Activated CD4-positive, alpha-beta memory T cell treated with anti-CD3 and anti-CD28 coated beads for 36 hours (primary cell): ENCODE results near the gene DENND1A. TPM values are rescaled to one million over a fixed set of nuclear protein-coding genes. Genes with fewer than 3 reads are reported as not detected.
"Not testable (repeated sequence)": the region's sequence is repeated elsewhere in the genome, so short reads cannot be mapped to it uniquely, and the experiment has no call there.

Experiments used
- CTCF ChIA-PET: fragments of 350-600 bp; sonication (Branson Sonifier 250); formaldehyde crosslinking; loops from one replicate; lab custom pipeline; 2021; ENCODE audit warnings: antibody characterized with exemption, inconsistent platforms; lab: Charles Lee
- POLR2A ChIA-PET: fragments of 350-600 bp; sonication (Branson Sonifier 250); formaldehyde crosslinking; loops from one replicate; lab custom pipeline; 2021; ENCODE audit warnings: antibody characterized with exemption; lab: Charles Lee
- DNase-seq: peaks from one replicate; pipeline ENCODE4 v3.0.0-alpha.2; 2020
- H3K27ac Mint-ChIP-seq: one replicate; pipeline ENCODE4 v1.8.0; 2021; ENCODE audit warnings: mixed read lengths
- H3K27me3 Mint-ChIP-seq: one replicate; pipeline ENCODE4 v1.8.0; 2021; ENCODE audit warnings: mixed read lengths
- H3K36me3 Mint-ChIP-seq: one replicate; pipeline ENCODE4 v1.8.0; 2021; ENCODE audit warnings: mixed read lengths
- H3K4me1 Mint-ChIP-seq: one replicate; pipeline ENCODE4 v1.8.0; 2021; ENCODE audit warnings: low read depth, mixed read lengths
- H3K4me3 Mint-ChIP-seq: one replicate; pipeline ENCODE4 v1.8.0; 2021; ENCODE audit warnings: mild to moderate bottlenecking, mixed read lengths
- H3K9me3 Mint-ChIP-seq: one replicate; pipeline ENCODE4 v1.8.0; 2021; ENCODE audit warnings: mixed read lengths
- intact Hi-C: fragments of 100-400 bp; cut with micrococcal nuclease; formaldehyde crosslinking; loops from one replicate; pipeline ENCODE4 v1.15.1; 2023
- total RNA-seq, 2 experiments: library from RNA; stranded (reverse); gene quantifications; one replicate each; pipeline ENCODE4 v1.2.3, GENCODE V29; 2021

Gene DENND1A
- total RNA-seq, 2 experiments from 2014 or later: 17.3 to 18.0 TPM

- no peaks in the 10 kb centered on the region for H3K9me3 Mint-ChIP-seq
- intact Hi-C loops: no loop called here
- ChIA-PET POLR2A (no interaction called here), CTCF (no interaction called here)
- no peak overlapping the region for H3K4me3 Mint-ChIP-seq
- peaks cover 2% of the 10 kb centered on the region for H3K36me3 Mint-ChIP-seq
- no peak overlapping the region for H3K27ac Mint-ChIP-seq
- H3K4me1 Mint-ChIP-seq: no peaks in the 10 kb centered on the region
- no peak for DNase-seq
- no peaks in the 10 kb centered on the region for H3K27me3 Mint-ChIP-seq
Observed at GRCh38 chr9:123438321-123438720, 491.6 kb downstream of the DENND1A start.

DNA sequence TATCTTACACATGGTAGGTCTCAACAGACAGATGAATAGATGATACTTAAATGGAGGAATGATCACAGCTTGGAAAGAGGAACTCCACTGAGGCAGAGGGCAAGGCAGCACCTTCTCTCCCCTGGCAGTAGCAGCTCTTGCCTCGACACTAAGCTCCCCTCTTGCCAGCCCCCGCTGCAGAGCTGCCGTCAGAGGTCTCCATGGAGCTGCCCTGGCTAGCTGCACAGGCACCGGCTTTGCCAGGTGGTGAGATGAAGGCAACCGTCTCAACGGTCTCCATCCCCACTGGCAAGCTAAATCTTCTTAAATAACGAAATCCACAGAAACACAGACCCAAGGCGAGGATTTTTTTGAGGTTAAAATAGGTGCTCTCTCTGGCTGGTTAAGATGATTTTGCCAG, 492.7 kb downstream of the DENND1A start:
- DNase-seq: no peak
- Mint-ChIP-seq H3K4me1 (no peaks in the 10 kb centered on the region), H3K27ac (no peak overlapping the region), H3K36me3 (peaks cover 7% of the 10 kb centered on the region), H3K27me3 (no peaks in the 10 kb centered on the region), H3K4me3 (no peak overlapping the region), H3K9me3 (no peaks in the 10 kb centered on the region)
- POLR2A ChIA-PET: interaction anchor here (0.6 kb wide), 1 partner anchor 17 kb away, joined by 3 read pairs; no protein-coding TSS in a partner anchor
- CTCF ChIA-PET: no interaction called here
- intact Hi-C loops: no loop called here

DNA sequence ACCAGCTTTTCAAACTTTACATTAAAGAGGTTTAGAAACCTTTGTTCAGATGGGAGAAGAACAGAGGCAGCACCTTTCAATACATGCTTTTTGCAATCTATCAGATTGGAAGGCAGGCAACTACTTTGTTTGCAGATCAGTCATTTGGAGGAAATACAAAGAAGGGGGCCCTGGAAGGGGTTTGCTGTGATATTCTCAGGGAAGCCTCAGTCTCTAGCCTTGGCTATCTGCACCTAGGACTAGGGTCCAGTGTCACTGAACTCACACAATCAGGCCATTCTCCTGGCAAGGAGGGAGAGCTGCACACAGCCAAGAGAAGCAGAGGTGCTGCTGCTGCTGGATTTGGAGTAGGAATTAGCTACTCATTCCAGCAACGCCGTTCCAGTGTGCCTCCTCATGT, 494.5 kb downstream of the DENND1A start:
- POLR2A ChIA-PET: no interaction called here
- Mint-ChIP-seq H3K9me3 (peaks cover 1% of the 10 kb centered on the region), H3K27me3 (no peaks in the 10 kb centered on the region), H3K27ac (no peak overlapping the region), H3K36me3 (peaks cover 12% of the 10 kb centered on the region), H3K4me1 (no peaks in the 10 kb centered on the region), H3K4me3 (no peak overlapping the region)
- intact Hi-C loops: no loop called here
- CTCF ChIA-PET: no interaction called here
- no peak for DNase-seq

GRCh38 chr9:123434619-123435240, 495.2 kb downstream of the DENND1A start:
- ChIA-PET CTCF (no interaction called here), POLR2A (no interaction called here)
- intact Hi-C loops: no loop called here
- Mint-ChIP-seq H3K27ac (no peak overlapping the region), H3K36me3 (peaks cover 19% of the 10 kb centered on the region), H3K27me3 (no peaks in the 10 kb centered on the region), H3K9me3 (peaks cover 4% of the 10 kb centered on the region), H3K4me1 (no peaks in the 10 kb centered on the region), H3K4me3 (no peak overlapping the region)
- DNase-seq: no peak

DNA sequence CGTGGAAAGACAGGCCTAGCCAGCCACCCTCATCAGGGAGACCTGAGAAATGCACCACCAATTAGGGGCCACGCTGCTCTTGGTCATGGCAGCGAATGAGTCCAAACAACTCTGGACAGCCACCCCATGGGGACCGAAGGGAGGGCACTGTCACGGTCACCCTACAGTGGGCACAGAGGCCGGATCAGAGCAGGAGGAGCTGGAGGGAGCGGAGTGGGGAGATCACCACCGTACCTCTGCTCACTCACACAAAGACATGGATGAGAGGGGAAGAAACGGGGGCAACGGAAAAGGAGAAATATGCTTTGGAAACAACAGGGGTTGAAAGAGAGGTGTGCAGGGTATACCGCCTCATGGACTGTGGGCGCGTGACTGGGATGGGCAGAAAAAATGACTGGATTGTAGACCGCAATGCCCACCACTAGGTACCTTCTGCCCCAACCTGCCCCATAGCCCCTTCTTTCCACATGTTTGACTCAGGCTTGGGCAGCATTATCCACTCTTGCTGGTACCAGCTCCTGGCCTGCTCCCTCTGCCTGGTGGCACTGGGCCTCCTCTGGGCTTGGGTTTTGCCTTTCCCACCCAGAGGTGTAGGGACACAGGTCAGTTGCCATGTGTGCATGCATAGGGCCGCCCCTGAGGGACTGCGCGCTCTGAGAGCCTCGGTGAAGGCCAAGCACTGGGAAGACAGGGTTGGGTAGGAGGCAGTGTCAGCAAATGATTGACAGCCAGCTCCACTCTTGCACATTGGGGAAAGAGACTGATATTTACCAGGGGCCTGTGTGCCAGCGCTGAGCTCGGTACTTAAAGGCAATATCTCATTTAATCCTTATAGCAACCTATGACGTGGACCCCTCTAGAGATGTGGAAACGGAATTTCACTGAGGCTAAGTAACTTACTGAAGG, 497.3 kb downstream of the DENND1A start:
- no peak for DNase-seq
- no peak overlapping the region for H3K4me3 Mint-ChIP-seq
- POLR2A ChIA-PET: no interaction called here
- peaks cover 28% of the 10 kb centered on the region for H3K36me3 Mint-ChIP-seq
- H3K9me3 Mint-ChIP-seq: peaks cover 4% of the 10 kb centered on the region
- H3K27ac Mint-ChIP-seq: no peak overlapping the region
- CTCF ChIA-PET: no interaction called here
- intact Hi-C loops: no loop called here
- no peaks in the 10 kb centered on the region for H3K4me1 Mint-ChIP-seq
- no peaks in the 10 kb centered on the region for H3K27me3 Mint-ChIP-seq

- H3K4me3 Mint-ChIP-seq: no peak overlapping the region
- H3K27ac Mint-ChIP-seq: no peak overlapping the region
- CTCF ChIA-PET: no interaction called here
- no peaks in the 10 kb centered on the region for H3K4me1 Mint-ChIP-seq
- peaks cover 4% of the 10 kb centered on the region for H3K9me3 Mint-ChIP-seq
- POLR2A ChIA-PET: no interaction called here
- H3K36me3 Mint-ChIP-seq: peaks cover 27% of the 10 kb centered on the region
- no peaks in the 10 kb centered on the region for H3K27me3 Mint-ChIP-seq
- intact Hi-C loops: no loop called here
- DNase-seq: no peak
Observed at GRCh38 chr9:123431581-123431980, 498.3 kb downstream of the DENND1A start.

- CTCF ChIA-PET, H3K27ac Mint-ChIP-seq, H3K4me1 Mint-ChIP-seq, H3K4me3 Mint-ChIP-seq, H3K27me3 Mint-ChIP-seq, H3K9me3 Mint-ChIP-seq, DNase-seq, POLR2A ChIA-PET, intact Hi-C loops: not testable (repeated sequence)
- peaks cover 28% of the 10 kb centered on the region for H3K36me3 Mint-ChIP-seq
Observed at GRCh38 chr9:123428450-123428849, 501.5 kb downstream of the DENND1A start.

DNA sequence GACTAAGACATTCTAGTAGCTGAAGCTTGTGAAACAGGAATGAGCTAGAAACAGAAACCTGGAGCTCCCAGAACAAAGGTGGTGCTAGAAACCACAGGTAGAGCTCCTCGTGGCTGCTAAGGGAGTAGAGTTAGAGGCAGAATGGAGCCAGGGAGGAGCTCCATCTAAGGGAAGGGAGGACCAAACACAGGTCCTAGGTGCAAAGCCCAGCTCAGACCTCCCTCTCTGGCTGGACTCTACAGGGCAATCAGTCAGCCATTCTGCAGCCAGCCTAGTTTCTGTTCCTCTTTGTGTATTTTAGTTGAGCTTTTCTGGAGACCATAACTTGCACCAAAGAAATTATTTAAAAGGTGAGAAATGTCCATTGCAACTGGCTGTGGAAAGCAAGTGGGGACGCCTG, 503.5 kb downstream of the DENND1A start:
- CTCF ChIA-PET: no interaction called here
- DNase-seq: no peak
- POLR2A ChIA-PET: no interaction called here
- H3K4me3 Mint-ChIP-seq: no peak overlapping the region
- H3K27ac Mint-ChIP-seq: no peak overlapping the region
- H3K4me1 Mint-ChIP-seq: no peaks in the 10 kb centered on the region
- H3K36me3 Mint-ChIP-seq: peaks cover 23% of the 10 kb centered on the region
- H3K27me3 Mint-ChIP-seq: no peaks in the 10 kb centered on the region
- intact Hi-C loops: no loop called here
- H3K9me3 Mint-ChIP-seq: peaks cover 4% of the 10 kb centered on the region

GRCh38 chr9:123425836-123426365, 504.0 kb downstream of the DENND1A start:
- POLR2A ChIA-PET: no interaction called here
- Mint-ChIP-seq H3K36me3 (peaks cover 20% of the 10 kb centered on the region), H3K4me3 (no peak overlapping the region), H3K9me3 (peaks cover 4% of the 10 kb centered on the region), H3K4me1 (no peaks in the 10 kb centered on the region), H3K27ac (no peak overlapping the region), H3K27me3 (no peaks in the 10 kb centered on the region)
- CTCF ChIA-PET: no interaction called here
- intact Hi-C loops: no loop called here
- no peak for DNase-seq

DNA sequence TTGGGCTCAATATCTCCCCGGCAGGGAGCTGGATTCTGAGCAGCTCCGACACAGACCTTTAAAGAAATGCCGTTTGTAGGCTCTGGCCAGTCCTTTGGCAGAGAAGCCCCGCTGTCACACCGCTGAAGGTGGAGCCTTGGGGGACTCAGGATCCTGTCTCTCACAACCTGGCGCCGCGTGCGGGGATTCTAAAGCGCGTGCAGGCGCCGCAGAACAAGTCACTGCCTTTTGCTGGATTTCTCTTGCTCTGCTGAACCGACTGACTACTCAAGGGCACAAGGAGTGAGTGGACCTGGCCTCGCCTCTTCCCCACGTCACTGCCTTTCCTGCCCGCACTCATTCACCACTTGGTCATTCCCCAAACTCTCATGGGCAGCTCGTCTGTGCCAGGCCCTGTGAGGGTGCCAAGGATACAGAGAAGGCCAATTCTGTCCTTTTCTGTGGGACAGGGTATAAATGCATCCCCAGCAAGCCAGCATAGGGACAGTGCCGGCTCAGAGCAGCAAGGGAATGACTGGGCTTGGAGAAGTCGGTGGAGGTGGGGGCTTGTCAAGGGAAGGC, 504.6 kb downstream of the DENND1A start:
- Mint-ChIP-seq H3K4me1 (no peaks in the 10 kb centered on the region), H3K4me3 (no peak overlapping the region)
- CTCF ChIA-PET: no interaction called here

DNA sequence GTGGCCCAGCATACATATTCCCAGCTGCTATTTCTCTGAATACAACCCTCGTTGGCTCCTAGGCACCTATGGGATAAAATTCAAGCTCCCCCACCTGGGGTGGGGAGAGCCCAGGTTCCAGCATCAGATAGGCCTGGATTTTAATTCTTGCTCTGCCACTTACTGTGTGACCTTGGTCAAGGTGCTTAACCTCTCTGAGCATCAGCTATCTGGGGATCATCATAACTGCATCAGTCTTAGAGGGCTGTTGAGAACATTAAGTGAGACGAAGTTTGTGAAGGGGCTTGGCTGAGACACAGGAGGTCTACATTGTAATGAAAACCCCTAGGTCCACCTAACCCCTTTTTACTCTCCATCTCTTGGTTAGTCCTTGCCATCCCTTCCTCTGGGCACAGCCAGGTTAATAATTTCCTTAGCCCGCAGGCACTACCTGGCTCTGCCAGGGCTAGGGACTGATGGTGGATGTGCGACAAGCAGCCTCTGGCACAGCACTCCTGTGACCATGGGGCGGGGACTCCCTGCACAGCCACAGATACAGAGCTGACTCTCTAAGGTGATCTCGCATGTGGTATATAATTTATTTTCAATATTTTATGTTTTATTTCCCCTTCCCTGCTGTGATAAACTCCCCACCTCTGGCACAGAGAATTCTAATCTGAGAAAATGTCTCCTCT, 505.2 kb downstream of the DENND1A start:
- Mint-ChIP-seq H3K27me3 (no peaks in the 10 kb centered on the region), H3K4me1 (no peaks in the 10 kb centered on the region), H3K27ac (no peak overlapping the region), H3K9me3 (no peaks in the 10 kb centered on the region), H3K36me3 (peaks cover 12% of the 10 kb centered on the region), H3K4me3 (no peak overlapping the region)
- no peak for DNase-seq
- ChIA-PET CTCF (no interaction called here), POLR2A (no interaction called here)
- intact Hi-C loops: no loop called here

More for the DNA sequence above, 504.6 kb downstream of the DENND1A start:
- no peak overlapping the region for H3K27ac Mint-ChIP-seq
- POLR2A ChIA-PET: no interaction called here
- no peak for DNase-seq
- peaks cover 2% of the 10 kb centered on the region for H3K9me3 Mint-ChIP-seq
- no peaks in the 10 kb centered on the region for H3K27me3 Mint-ChIP-seq
- peaks cover 17% of the 10 kb centered on the region for H3K36me3 Mint-ChIP-seq
- intact Hi-C loops: no loop called here

GRCh38 chr9:123424131-123424530, 505.8 kb downstream of the DENND1A start:
- Mint-ChIP-seq H3K36me3 (peaks cover 8% of the 10 kb centered on the region), H3K9me3 (no peaks in the 10 kb centered on the region), H3K4me1 (no peaks in the 10 kb centered on the region), H3K4me3 (no peak overlapping the region), H3K27me3 (no peaks in the 10 kb centered on the region), H3K27ac (no peak overlapping the region)
- intact Hi-C loops: no loop called here
- DNase-seq: no peak
- CTCF ChIA-PET: no interaction called here
- POLR2A ChIA-PET: no interaction called here
